HepG2 (cell line): ENCODE measurements around the gene RANBP3L. TPM values are rescaled to one million over a fixed set of nuclear protein-coding genes. Genes with fewer than 3 reads are reported as not detected.
A peak's percentile ranks its signal among the peaks of the same experiment; 100 is the strongest.

Source experiments
- ATAC-seq: fragments of 200-7000 bp; cut with Tn5 transposase; 3 replicates; pipeline ENCODE4 v1.9.1; 2020; ENCODE audit warnings: mild to moderate bottlenecking, moderate library complexity
- BruUV-seq: library from RNA; stranded (reverse); fragments of 400-500 nt; replicated peaks from 2 replicates; lab custom pipeline; 2021; lab: Mats Ljungman, UMichigan
- CTCF ChIA-PET: fragments of 300-600 bp; formaldehyde crosslinking; extraction: SDS; loops from one replicate; lab custom pipeline; 2021; ENCODE audit warnings: low total read pairs, inconsistent platforms, low intra/inter-chr PET ratio; lab: Yijun Ruan, JAX
- POLR2A ChIA-PET: fragments of 350-600 bp; sonication (Branson Sonifier 250); formaldehyde crosslinking; loops from one replicate; lab custom pipeline; 2020; ENCODE audit warnings: antibody characterized with exemption, inconsistent platforms; lab: Yijun Ruan, JAX
- DNase-seq: peaks from one replicate; pipeline ENCODE4 v3.0.0-alpha.2; 2015; ENCODE audit warnings: low spot score
- FAIRE-seq: peaks from 3 replicates; lab custom pipeline; 2011; peaks lifted over from hg19 to GRCh38; lab: Jason Lieb, UNC
- H2AFZ ChIP-seq: one replicate; pipeline ENCODE4 v1.6.1; 2011; ENCODE audit warnings: low read length, inconsistent platforms
- H3K27ac ChIP-seq: fragments of 300-600 bp; 3 replicates; pipeline ENCODE4 v1.8.0; 2011; ENCODE audit warnings: mixed run types, mild to moderate bottlenecking, mixed read lengths, low read length, inconsistent platforms; ENCODE audit not compliant: insufficient read depth; ENCODE audit errors: extremely low read length
- H3K27me3 ChIP-seq, 2 experiments: fragments of 200-600 bp in 1 of 2; 2 replicates in 1 of 2; 3 replicates in 1 of 2; pipeline versions ENCODE4 v1.6.0 to v1.8.0; 2011; ENCODE audit warnings: low read length in 2 of 2, mild to moderate bottlenecking in 2 of 2, moderate library complexity in 2 of 2, inconsistent platforms in 1 of 2; ENCODE audit not compliant: insufficient read depth in 2 of 2, control insufficient read depth in 1 of 2
- H3K36me3 ChIP-seq, 2 experiments: fragments of 200-600 bp in 1 of 2; replicated peaks in 1 of 2; 2 replicates in 1 of 2; 3 replicates in 1 of 2; pipeline versions ENCODE4 v1.5.1 to v1.8.0; 2011; ENCODE audit warnings: low read length in 2 of 2, inconsistent platforms in 1 of 2; ENCODE audit not compliant: insufficient read depth in 2 of 2, control insufficient read depth in 1 of 2
- H3K4me1 ChIP-seq: 2 replicates; pipeline ENCODE4 v1.5.1; 2012; ENCODE audit warnings: low read length, inconsistent platforms; ENCODE audit not compliant: insufficient read depth
- H3K4me2 ChIP-seq: 2 replicates; pipeline ENCODE4 v1.6.0; 2011; ENCODE audit warnings: low read depth, low read length, inconsistent platforms
- H3K4me3 ChIP-seq, 3 experiments: fragments of 200-600 bp in 1 of 3; sonication (generic), shearing (Covaris generic) in 1 of 3; replicated peaks in 1 of 3; 2 replicates each; pipeline ENCODE4 v1.5.1; 2011 to 2016; ENCODE audit warnings: low read length in 3 of 3, inconsistent platforms in 2 of 3, low read depth in 2 of 3, mild to moderate bottlenecking in 2 of 3, control low read depth in 1 of 3, mixed read lengths in 1 of 3; ENCODE audit not compliant: insufficient read depth in 1 of 3
- H3K79me2 ChIP-seq: one replicate; pipeline ENCODE4 v1.6.1; 2011; ENCODE audit warnings: low read length, inconsistent platforms; ENCODE audit not compliant: insufficient read depth
- H3K9ac ChIP-seq: 2 replicates; pipeline ENCODE4 v1.6.0; 2011; ENCODE audit warnings: mild to moderate bottlenecking, low read depth, low read length, inconsistent platforms; ENCODE audit not compliant: insufficient read depth
- H3K9me3 ChIP-seq: 2 replicates; pipeline ENCODE4 v1.5.1; 2012; ENCODE audit warnings: mild to moderate bottlenecking, low read length
- H4K20me1 ChIP-seq: 2 replicates; pipeline ENCODE4 v1.6.0; 2011; ENCODE audit warnings: inconsistent platforms, mild to moderate bottlenecking, low read length, moderate library complexity; ENCODE audit not compliant: insufficient read depth
- FOXP1 ChIP-seq, 2 experiments: fragments of 450-650 bp in 1 of 2; IDR thresholded peaks; 2 replicates each; pipeline ENCODE4 v1.6.1; 2017 to 2018; ENCODE audit warnings: antibody characterized with exemption in 1 of 2
- GMEB1 ChIP-seq: sonication (generic); formaldehyde crosslinking; IDR thresholded peaks from 2 replicates; pipeline ENCODE4 v1.5.1; 2020; ENCODE audit warnings: missing genetic modification reagents, mild to moderate bottlenecking, borderline replicate concordance
- HMGA1 ChIP-seq: sonication (generic); formaldehyde crosslinking; conservative IDR thresholded peaks from 2 replicates; pipeline ENCODE4 v1.4.0; 2020; ENCODE audit warnings: missing genetic modification reagents
- HNRNPUL1 ChIP-seq: fragments of 200-400 bp; formaldehyde crosslinking; IDR thresholded peaks from 2 replicates; pipeline ENCODE4 v1.6.1; 2017; ENCODE audit warnings: low read depth, mild to moderate bottlenecking, low read length, moderate library complexity
- LBX2 ChIP-seq: sonication (generic); formaldehyde crosslinking; IDR thresholded peaks from 2 replicates; pipeline ENCODE4 v1.5.0; 2020; ENCODE audit warnings: missing genetic modification reagents, mild to moderate bottlenecking, borderline replicate concordance
- MEIS1 ChIP-seq: sonication (generic); formaldehyde crosslinking; IDR thresholded peaks from 2 replicates; pipeline ENCODE4 v1.9.0; 2021; ENCODE audit warnings: mild to moderate bottlenecking, missing genetic modification reagents, moderate library complexity, borderline replicate concordance
- NKX3-1 ChIP-seq: sonication (generic); formaldehyde crosslinking; IDR thresholded peaks from 2 replicates; pipeline ENCODE4 v1.5.0; 2020; ENCODE audit warnings: missing genetic modification reagents
- NONO ChIP-seq, 2 experiments: fragments of 450-650 bp in 1 of 2; sonication (generic) in 1 of 2; formaldehyde crosslinking in 1 of 2; IDR thresholded peaks in 1 of 2; conservative IDR thresholded peaks in 1 of 2; 2 replicates each; pipeline versions ENCODE4 v1.6.1 to v1.8.0; 2017 to 2022; ENCODE audit warnings: mild to moderate bottlenecking in 1 of 2, missing genetic modification reagents in 1 of 2, moderate library complexity in 1 of 2
- SMYD3 ChIP-seq: sonication (generic); formaldehyde crosslinking; IDR thresholded peaks from 2 replicates; pipeline ENCODE4 v1.8.1; 2023; ENCODE audit warnings: mild to moderate bottlenecking, missing genetic modification reagents
- SSRP1 ChIP-seq: IDR thresholded peaks from 2 replicates; pipeline ENCODE4 v1.6.1; 2016; ENCODE audit warnings: control low read depth
- ZNF510 ChIP-seq: sonication (generic); formaldehyde crosslinking; IDR thresholded peaks from 2 replicates; pipeline ENCODE4 v1.4.0; 2020; ENCODE audit warnings: low read depth, mild to moderate bottlenecking, missing genetic modification reagents
- ZNF550 ChIP-seq: sonication (generic); formaldehyde crosslinking; IDR thresholded peaks from 2 replicates; pipeline ENCODE4 v1.4.0; 2020; ENCODE audit warnings: mild to moderate bottlenecking, missing genetic modification reagents, borderline replicate concordance
- ZNF576 ChIP-seq: sonication (generic); formaldehyde crosslinking; IDR thresholded peaks from 2 replicates; pipeline ENCODE4 v1.4.0; 2020; ENCODE audit warnings: mild to moderate bottlenecking, missing genetic modification reagents
- ZNF615 ChIP-seq: sonication (generic); formaldehyde crosslinking; IDR thresholded peaks from 2 replicates; pipeline ENCODE4 v1.5.0; 2020; ENCODE audit warnings: mild to moderate bottlenecking, missing genetic modification reagents, borderline replicate concordance
- ZNF75D ChIP-seq: sonication (generic); formaldehyde crosslinking; IDR thresholded peaks from 2 replicates; pipeline ENCODE4 v1.8.1; 2023; ENCODE audit warnings: missing genetic modification reagents, mild to moderate bottlenecking, borderline replicate concordance
- ZXDC ChIP-seq: sonication (generic); formaldehyde crosslinking; IDR thresholded peaks from 2 replicates; pipeline ENCODE4 v1.5.0; 2020; ENCODE audit warnings: mild to moderate bottlenecking, missing genetic modification reagents
- whole genome bisulfite sequencing: methylation state at CpG from one replicate; pipeline ENCODE4 v1.1.6; 2017; ENCODE audit warnings: low lambda C conversion rate; 5-methylcytosine and 5-hydroxymethylcytosine counted together
- in situ Hi-C: cut with HindIII; loops from 2 replicates; pipeline ENCODE4 v1.10.0; 2017; ENCODE audit warnings: low pct_unique_long_range_greater_than_20kb; ENCODE audit not compliant: extremely low pct_ligation_motif_present
- intact Hi-C: fragments of 100-400 bp; cut with micrococcal nuclease; formaldehyde crosslinking; loops from one replicate; pipeline ENCODE4 v1.10.0; 2022; ENCODE audit not compliant: unreplicated experiment
- polyA plus RNA-seq, 8 experiments: library from polyadenylated mRNA; depleted of rRNA in 3 of 8; stranded (reverse) in 7 of 8; unstranded in 1 of 8; fragments of >200 nt; fragmentation: Illumina TruSeq in 4 of 8; extraction: Trizol in 4 of 8; gene quantifications; 2 replicates each; pipeline versions ENCODE4 v1.2.1 to v1.2.3, GENCODE V29; 2011 to 2016; ENCODE audit warnings: low read depth in 4 of 8, missing spikeins in 1 of 8, mixed read lengths in 1 of 8; ENCODE audit not compliant: insufficient read depth in 1 of 8
- total RNA-seq, 5 experiments: library from RNA; depleted of rRNA; stranded (reverse); fragments of >200 nt; fragmentation: Illumina TruSeq; extraction: Trizol; gene quantifications; 2 replicates each; pipeline ENCODE4 v1.2.3, GENCODE V29; 2016; ENCODE audit warnings: low read depth in 1 of 5

The RANBP3L gene
- total and polyA plus RNA-seq, 2 of the 13 experiments (the other 11 are each of a cell fraction or from before 2014, with no cell fraction given), result 0.09 TPM; not detected in 1

- Histone ChIP-seq H3K4me3 (peak within 1 kb of the TSS; percentile 76 to 93 (median 88)), H3K4me2 (peak within 1 kb of the TSS; percentile 83), H3K4me1 (peaks cover 50% of the 10 kb centered on the region), H3K27me3 (no peaks in the 10 kb centered on the region), H3K27ac (peak within 1 kb of the TSS; percentile 95), H3K9me3 (no peaks in the 10 kb centered on the region), H2AFZ (no peak within 1 kb of the TSS), H3K9ac (peak within 1 kb of the TSS; percentile 98), H3K36me3 (no peaks in the 10 kb centered on the region), H3K79me2 (peaks cover 35% of the 10 kb centered on the region), H4K20me1 (no peaks in the 10 kb centered on the region)
- CTCF ChIA-PET, result no interaction called here
- peak; percentile 94 for DNase-seq
- ATAC-seq, result peak; percentile 87
- intact Hi-C loops (loop anchor here (1.0 to 2.0 kb wide), 3 partner anchors 14 to 89 kb away; partner anchors contain the start of gene SKP2), in situ Hi-C loops (no loop called here)
- peak; percentile 21 for FAIRE-seq
- POLR2A ChIA-PET, result interaction anchor here (0.7 to 5.3 kb wide), 17 partner anchors 10 to 965 kb away, joined by 3 to 68 read pairs (median 5); partner anchors contain the start of genes LMBRD2, NIPBL and SKP2
- WGBS, result under 1% methylated on average over 47 of the region's 100 CpGs
- no TSS peak for BruUV-seq
- TF ChIP-seq ZXDC (CRISPR knock-in tag), result 0 out of 2 replicates have a peak, but pooled peaks have one; percentile 46
- TF ChIP-seq MEIS1 (CRISPR knock-in tag), result no peak
- TF ChIP-seq GMEB1 (CRISPR knock-in tag), result peak; percentile 88; the same call in 1 of the 2 replicates
- TF ChIP-seq SSRP1 (CRISPR knock-in tag), result no peak; the same call in 1 of the 2 replicates
- peak; percentile 84; the same call in 1 of the 2 replicates for TF ChIP-seq ZNF576 (CRISPR knock-in tag)
- peak; percentile 81; the same call in 1 of the 2 replicates for TF ChIP-seq LBX2 (CRISPR knock-in tag)
- no peak for TF ChIP-seq HMGA1 (CRISPR knock-in tag)
- TF ChIP-seq FOXP1 (IDR thresholded peaks at IDR 0.05), result peak; percentile 54; the same call in 1 of the 2 replicates
- peak; percentile 91 for TF ChIP-seq FOXP1 (CRISPR knock-in tag; IDR thresholded peaks at IDR 0.05)
- no peak for TF ChIP-seq ZNF550
- no peak for TF ChIP-seq ZNF615 (CRISPR knock-in tag)
- peak; percentile 10; the same call in 1 of the 2 replicates for TF ChIP-seq ZNF510 (CRISPR knock-in tag)
- TF ChIP-seq SMYD3 (CRISPR knock-in tag), result peak; percentile 59; the same call in 1 of the 2 replicates
- TF ChIP-seq HNRNPUL1, result no peak
- TF ChIP-seq NKX3-1 (CRISPR knock-in tag), result no peak; the same call in 1 of the 2 replicates
- no peak for TF ChIP-seq NONO (IDR thresholded peaks at IDR 0.05)
- TF ChIP-seq NONO (CRISPR knock-in tag; conservative IDR thresholded peaks at IDR 0.05), result peak; percentile 75
- TF ChIP-seq ZNF75D (CRISPR knock-in tag), result no peak
Measured at GRCh38 chr5:36241631-36242533, 59.8 kb downstream of the RANBP3L start, which contains the start of gene NADK2. TSS of gene NADK2 (minus strand) at chr5:36241925. CDS start at chr5:36241798, 127 bp downstream.
